UCSD-AML1 (cell line): Measurements from ENCODE around the gene MFAP4.
A peak's percentile ranks its signal among the peaks of the same experiment; 100 is the strongest.

Experiments used
- DNase-seq: peaks from one replicate; lab custom pipeline; 2025; ENCODE audit not compliant: unreplicated experiment; lab: John Stamatoyannopoulos, UW

Gene MFAP4

DNA sequence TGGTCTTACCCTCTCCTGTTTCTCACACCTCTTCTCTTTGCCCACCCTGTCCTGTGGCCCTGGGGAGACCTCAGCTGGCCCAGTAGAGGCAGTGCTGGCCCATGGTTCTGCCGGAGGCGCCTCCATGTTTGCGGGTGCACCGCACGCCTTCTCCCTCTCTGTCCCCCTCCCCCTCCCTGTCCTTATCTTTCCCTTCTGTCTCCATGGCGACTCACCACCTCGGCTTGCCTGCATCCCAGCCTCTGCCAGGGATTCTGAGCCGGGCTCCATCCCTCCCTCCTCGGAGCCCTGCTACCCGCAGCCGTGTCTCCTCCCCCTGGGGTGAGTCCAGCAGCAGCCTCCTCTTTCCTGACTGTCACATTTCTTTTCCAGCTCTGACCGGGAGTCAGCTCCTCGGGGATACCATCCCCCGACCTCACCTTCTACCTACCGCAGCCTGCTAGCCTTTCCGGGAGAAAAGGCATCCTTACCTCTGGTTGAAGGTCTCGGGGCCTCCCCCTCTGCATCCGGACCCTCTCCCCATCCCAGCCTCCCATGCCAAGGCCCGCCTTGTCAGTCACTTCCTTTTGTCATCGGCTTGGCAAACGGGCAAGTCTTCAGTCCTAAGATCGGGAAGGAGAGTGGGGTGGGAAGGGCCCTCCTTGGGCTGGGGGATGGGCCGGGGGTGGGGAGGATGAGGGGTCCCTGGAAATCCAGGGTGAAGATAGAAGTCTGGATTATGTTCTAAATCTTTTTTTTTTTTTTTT lies 24.1 kb upstream of the MFAP4 start, which contains the start of gene RNF112:
Gene RNF112, plus strand, starts transcription at position 358 of the 746 bp plus-strand sequence. Its CDS starts 177 bp downstream, at position 535.
- no peak for DNase-seq

DNA sequence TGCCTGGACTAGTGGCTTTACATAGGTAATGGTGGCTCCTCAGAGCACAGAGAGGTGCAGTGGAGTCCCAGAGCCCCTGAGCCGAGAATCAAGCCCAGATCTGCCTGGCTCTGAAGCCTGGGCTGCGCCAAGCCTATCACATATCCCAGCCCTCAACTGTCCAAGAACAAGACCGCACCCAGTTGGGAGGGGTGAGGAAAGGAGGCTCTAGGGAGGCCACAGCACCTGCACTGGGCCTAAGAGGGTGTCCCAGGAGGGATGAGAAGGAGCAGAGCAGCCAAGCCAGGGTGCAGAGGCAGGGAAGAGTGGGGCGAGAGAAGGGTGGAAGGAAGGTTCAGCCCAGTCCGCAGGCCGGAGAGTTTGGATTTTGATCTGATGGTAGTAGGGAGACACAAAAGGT lies 23.1 kb upstream of the MFAP4 start:
- no peak for DNase-seq

DNA sequence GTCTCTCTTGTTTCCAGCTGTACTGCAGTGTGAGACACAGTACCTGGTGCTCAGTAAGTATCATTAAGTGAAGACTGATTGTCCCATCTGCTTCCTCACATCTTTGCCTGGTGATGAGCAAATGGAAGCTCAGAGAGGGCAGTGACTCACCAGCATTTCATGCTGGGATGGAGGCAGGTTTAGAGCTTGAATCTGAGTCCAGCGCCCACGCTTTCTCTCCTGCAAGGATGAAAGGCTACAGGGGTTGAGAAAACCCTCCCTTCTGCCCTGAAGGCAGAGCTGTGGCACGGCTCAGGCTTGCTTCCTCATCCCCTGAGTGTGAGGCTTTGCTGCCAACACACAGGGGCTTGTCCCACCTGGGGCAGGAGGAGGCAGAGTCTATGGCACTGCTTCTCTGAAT lies 22.5 kb upstream of the MFAP4 start:
- no peak for DNase-seq

DNA sequence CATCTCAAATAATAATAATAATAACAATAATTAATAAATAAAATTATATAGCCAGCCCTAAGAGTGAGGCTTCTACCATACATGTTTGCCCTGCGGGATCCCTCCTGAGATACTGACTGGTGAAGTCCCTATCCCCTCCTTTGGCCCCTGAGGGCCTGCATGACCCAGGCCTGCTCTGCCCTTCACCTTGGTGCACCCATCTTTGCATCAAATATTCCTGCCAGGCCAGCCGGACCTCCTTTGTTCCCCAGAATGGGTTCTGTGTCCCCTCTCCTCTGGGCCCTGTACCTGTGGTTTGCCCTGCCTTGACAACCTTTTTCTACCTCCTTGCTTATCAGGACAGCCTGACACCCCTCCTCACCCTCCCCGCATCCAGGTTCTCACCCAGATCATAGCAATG lies 22.1 kb upstream of the MFAP4 start:
- no peak for DNase-seq

DNA sequence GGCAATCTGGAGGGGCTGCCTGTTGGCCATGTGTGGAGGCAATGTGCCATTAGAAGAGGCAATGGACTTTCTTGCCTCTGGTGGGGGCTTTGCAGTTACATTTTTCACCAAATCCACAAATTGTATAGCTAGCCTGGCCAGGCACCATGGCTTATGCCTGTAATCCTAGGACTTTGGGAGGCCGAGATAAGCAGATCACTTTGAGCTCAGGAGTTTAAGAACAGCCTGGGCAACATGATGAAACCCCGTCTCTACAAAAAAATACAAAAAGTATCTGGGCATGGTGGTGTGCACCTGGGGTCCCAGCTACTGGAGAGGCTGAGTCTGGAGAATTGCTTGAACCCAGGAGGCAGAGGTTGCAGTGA lies 21.3 kb upstream of the MFAP4 start:
- DNase-seq = no peak

DNA sequence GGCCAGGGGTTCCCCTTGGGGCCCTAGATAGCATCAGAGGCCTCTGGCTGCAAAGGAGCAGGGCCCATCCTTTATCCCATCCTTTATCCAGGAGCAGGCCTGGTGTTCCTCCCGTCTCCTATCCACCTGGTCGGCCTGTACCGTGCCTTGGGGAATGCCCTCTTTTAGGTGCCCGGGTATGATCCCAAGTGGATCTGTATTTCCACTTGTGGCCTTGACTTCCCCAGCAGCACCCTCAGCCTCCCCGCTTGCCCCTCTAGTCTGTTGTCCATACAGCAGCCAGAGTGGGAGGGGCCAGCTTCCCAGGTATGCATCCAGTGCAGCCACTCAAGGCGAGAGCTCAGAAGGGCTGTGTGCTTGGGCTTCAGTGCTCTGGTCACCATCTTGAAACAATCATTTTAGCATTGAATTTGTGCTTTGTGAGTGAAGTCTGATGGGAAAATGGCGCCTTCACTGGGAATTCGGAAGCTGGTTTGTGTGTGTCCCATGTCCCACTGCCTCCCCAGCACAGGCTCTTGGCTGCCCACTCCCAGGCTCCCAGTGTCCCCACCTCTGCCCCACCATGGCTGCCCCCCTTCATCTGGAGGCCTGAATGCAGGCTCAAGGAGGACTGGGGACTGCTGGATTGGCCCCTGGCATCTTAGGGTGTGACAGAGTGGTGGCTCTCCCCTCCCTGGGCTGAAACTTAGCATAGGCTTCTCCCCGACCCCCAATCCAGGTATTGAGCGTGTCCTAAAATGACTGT lies 20.8 kb upstream of the MFAP4 start:
- DNase-seq = no peak

DNA sequence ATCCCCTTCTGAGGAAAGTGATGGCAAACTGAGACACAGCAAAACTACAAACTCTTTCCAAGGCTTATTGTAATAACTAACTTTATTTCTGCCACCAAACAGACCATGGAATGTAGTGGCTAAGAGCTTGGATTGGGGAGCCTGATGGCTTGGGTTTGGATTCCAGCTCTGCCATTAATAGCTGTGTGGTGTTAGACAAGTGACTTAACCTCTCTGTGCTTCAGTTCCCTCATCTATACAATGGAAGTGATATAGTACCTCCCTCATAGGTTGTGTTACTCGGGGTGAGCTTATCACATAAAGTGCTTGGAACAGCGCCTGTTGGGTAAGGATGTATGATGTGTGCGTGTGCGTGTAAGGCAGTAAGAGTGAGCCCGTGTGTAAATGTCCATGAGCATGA lies 18.1 kb upstream of the MFAP4 start:
- DNase-seq = no peak

DNA sequence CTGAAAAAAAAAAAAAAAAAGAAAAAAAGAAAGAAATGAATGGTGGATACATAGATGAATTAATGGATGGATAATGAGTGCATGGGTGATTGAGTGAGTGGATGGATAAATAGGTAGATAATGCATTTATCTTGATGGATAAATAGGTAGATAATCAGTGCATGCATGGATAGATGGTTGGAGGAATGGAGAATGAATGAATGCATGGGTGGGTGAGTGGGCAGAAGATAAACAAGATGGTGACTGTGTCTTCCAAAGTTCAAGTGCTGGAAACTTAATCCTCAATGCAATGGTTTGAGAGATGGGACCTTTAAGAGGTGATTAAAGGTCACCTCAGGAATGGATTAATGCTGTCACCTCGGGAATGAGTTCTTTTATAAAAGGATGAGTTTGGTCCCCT lies 17.3 kb upstream of the MFAP4 start:
- no peak for DNase-seq

DNA sequence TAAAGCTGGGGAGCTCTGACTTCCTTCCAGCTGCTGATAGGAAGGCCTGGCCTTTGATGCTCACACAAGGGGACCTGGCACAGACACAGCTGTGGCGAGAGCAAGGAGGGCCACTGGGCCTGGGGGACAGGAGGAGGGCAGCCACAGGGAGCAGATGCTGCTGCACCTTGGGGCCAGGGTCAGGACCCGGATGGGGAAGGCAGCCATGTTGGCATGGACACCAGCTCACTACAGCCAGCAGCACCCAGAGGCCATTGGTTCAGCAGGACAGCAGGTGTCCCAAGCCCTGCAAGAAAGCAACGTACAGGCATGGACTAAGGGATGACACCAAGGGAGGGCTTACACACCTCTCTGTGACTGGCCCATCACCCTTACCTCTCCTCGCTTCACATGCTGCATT lies 16.0 kb upstream of the MFAP4 start:
- no peak for DNase-seq

DNA sequence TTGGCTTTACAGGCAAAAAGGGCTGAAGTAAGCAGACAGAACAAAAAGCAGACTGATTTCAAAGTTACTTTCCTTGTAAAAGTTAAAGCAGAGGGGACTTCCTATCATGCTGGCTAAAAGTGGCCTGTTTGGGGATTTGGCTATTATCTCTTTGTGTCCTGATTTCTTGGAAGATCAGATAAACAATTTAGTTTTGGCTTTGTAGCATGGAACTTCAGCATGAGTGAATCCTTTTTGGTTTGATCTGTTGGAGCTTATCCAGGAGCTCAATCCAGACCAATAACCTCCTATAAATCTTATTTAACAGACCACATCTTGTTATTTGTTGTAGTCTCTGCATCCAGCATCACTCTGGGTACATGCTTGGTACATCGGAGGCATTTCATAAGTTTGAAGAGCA lies 15.2 kb upstream of the MFAP4 start:
- DNase-seq = no peak

DNA sequence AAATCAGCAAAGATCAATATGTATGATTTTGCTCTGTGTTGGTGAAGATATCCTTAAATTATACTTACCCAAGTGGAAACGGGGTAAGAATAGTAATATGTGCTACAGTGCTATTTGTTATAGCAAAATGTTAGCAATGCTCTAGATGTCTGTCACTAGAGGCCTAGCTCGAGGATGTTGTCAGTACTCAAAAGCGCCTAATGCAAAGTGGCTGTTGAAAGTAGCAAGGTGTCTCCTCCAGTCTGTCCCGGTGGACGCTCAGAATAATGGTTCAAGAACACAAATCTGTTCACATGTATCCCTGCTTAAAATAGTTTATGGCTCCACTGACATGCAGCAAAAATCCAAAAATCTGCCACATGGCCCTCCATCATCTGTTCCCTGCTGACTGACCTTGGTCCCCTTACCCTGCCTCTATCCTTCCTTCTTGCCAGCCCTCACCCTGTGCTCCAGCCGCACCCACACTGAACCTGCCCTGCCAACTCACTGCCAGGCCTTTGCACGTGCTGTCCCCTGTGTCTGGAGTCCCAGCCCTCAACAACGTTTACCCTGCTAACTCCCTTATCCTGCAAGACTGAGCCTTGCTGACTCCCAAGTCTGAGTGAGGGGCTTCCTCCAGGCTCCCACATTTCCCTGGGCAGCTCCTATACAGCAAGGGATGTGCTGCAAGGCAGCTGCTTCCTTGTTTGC lies 14.5 kb upstream of the MFAP4 start:
- no peak for DNase-seq

DNA sequence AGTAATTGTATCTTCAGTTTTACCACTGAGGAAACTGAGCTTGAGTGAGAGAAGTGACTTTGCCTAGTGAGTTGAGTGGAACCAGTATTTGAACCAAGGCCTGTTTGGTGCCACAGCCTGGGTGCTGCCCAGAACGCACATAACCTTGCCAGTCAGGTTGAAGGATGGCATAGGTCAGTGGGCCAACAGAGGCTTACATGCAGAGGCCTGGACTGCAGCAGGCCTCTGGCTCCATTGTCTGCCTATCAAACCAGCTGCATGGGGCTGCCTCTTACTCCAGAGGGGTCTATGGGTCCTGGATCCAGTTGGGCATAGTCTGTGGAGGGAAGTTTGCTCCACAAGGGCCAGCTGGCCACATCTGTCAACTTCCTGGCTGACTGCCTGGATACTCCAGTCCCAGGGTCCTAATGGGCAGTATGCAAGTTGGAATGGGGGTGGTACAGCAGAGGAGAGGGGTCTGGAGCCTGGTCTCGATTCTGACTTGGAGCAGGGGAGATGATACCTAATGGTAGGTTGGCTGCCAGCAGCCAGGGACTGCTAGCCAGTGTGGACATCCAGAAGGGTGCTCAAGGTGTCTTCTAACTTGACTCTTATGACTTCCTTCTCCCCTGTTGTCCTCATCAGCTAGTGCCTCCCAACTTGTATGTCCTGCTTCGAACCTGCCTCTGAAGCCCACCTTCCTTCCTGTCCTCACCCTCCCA lies 12.9 kb upstream of the MFAP4 start:
- no peak for DNase-seq

DNA sequence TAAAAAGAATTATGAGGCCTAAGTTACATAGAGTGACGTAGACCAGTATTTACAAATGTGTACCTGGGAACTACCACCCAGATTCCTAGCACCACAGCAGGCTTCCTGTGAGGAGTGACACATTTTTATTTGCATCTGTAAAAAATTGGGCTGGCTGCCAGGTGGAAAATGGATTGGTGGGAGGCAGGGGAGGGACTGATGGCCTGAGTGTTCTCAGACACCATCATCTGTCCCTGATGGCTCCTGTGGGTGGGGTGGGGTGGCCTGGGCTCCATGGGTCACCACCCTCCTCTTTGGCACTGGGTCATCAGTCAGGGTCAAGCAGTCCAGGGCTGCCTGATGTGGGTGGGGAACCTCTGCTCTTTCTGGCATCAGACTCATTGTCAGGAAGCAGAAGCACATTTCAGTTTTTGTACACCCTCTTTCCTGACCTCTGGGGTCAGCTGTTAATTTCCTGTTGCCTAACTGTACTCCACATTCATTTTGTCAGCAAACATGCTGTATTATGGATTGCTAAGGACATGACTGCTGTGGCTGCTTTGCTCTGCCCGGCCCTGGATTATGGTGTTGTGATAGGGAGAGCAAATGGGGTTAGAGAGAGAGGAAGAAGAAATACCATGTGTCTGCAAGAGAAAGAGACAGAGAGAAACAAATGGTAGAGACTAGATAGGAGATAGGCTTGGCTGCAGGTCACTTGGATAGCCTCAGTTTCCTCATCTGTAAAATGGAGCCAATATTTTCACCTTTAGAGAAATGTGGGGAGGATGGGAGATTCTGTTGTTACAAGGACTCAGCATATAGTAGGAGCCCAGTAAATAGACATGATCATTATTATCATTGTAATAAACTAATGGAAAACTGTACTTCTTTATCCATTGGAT lies 11.6 kb upstream of the MFAP4 start:
- peak; percentile 20 for DNase-seq

DNA sequence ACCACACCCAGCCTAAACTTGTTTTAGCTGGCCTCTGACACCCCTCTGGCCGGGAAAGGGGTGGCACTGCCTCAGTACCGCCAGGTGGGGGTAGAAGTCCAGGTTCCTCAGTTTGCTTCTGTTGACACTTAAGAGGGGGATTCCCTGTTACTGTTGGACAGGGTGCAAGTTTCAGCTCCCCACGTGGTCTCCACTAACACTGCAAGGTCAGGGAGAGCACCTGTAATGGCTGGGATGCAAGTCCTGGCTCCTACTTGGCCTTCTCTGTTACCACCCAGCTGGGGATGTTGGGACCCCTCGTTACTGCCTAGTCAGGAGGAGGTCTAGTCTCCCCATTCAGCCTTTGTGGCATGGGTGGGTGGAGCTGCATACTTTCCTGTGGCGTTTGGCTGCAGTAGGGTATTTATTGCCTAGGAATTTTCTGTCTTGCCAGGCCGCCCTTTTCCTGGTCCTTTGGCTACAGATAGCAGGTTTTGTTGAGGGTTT lies 10.6 kb upstream of the MFAP4 start:
- DNase-seq = no peak

DNA sequence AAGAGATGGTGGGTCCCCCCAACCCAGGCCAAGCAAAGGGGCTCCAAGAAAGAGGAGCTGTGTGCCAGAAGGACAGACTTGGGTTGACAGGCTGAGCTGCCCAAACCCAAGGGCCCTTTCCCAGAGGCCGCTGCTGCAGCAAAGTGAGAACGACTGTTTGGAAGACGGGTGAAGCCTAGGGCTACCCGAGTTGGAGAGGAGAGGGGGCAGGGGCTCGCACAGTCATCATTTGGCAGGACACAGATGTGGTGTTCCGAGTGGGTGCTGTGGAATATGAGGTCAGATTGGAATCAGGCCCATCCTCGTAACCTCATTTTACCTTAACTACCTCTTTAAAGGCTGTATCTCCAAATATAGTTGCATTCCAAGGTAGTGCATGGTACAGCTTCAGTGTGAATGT lies 5.3 kb upstream of the MFAP4 start:
- no peak for DNase-seq

DNA sequence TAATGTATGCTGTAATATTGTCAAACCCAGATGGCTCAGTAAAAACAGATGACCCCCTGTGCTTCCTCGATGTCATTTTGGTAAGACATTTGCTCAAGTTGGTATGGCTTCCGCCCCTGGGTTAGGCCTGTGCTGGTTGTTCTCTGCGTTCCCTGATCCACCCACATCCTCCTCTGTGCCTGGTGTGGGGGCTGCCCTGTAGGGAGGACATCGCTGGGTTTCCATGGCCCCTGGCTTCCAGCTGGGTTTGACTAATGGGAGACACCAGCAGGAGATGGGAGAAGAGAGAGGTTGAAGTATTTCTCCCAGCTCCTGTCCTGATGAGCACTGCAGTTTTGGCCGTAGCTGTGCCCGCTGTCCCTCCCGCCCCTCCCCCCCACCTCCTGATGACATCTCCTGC lies 4.4 kb upstream of the MFAP4 start:
- no peak for DNase-seq

DNA sequence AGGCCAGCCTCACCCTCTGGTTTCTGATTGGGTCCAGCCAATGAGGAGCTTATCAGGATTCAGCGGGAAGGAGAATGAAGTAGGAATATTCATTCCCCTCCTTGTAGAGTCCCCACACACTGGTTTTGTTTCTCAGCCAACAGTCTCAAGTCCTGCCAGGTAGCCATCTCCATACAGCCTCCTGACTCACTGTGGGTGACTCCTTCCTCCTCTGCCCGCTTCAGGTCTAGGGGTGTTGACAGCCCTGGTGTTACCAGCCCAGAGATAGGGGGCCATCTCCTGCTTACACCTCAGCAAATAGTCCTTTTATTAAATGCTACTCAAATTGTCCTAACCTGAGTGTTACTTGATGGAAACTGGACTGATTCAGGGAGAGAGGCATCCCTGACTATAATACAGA lies 4.0 kb upstream of the MFAP4 start:
- no peak for DNase-seq

DNA sequence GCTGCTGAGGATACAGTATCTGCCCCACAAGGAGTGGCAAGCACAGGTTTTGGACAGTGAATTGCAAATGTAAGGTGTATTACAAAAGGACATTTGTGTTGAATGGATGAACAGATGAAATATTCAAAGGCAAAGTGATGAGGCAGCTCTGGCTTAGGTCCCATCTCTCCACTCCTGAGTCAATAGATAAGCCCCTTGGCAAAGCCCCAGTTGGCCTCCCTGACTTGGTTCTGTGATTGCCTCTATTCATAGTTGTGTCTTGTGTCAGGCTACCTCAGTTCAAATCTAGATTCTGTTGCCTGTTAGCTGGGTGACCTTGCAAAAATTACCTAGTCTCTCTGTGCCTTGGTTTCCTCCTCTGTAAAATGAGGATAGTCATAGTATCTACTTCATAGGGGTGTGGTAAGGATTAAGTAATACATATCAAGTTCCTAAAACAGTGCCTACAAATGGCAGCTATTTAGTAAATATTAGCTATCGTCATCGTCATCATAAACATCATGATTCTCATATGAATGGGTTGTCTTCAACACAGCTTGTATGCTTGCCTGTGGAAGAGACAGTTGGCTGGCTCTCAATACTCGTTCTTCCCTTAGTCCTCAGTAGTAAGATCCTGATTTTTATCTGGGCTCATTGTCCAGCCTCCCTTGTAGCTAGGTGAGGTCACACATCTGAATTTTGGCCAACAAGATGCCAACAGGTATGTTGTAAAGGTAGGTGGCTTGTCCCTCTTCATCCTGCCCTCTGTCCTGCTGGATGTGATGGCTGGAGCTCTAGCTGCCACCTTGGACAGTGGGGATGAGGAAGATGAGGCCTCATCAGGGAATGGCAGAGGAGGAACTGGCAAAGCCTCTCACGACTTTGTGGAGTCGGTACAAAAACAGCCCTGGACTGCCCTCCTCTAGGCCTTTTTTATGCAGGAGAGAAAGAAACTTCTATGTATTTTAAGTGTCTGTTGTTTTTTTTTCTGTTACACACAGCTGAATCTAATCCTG lies 2.1 kb upstream of the MFAP4 start:
- DNase-seq = no peak

DNA sequence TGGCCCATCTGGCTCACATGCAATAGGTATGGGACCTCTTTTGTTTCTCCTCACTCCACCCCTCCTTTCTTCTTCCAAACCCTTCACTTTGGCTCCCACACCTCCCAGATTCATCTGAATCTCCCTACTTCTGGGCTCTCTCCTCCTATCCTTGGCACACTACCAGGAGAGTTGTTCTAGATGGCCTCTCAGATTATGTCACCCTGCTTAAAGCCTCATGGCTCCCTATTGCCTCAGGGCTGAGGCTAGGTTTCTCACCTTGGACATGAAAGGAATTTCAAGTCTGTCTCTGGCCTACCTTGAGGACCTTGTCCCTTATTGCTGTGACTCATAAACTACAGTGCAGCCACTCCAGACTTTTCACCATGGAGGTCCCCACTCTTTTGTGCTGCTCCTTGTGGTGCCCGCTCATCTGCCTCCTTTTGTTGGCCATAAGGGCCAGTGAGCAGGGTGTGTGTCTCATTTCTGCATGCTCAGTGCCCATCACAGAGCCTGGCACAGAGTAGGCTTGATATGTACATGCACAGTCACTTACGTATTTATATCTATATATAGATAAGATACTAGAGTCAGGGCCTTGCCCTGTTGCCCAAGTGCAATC lies 1.0 kb upstream of the MFAP4 start:
- no peak for DNase-seq
